HG02870 (cell line): ENCODE data around the gene SETD5.
A peak's percentile ranks its signal among the peaks of the same experiment; 100 is the strongest.

ENCODE experiments used
- ATAC-seq: cut with Tn5 transposase; IDR thresholded peaks from one replicate; pipeline ENCODE4 v1.9.1; 2021; ENCODE audit warnings: mild to moderate bottlenecking, moderate library complexity; ENCODE audit not compliant: unreplicated experiment

The SETD5 gene, protein sequence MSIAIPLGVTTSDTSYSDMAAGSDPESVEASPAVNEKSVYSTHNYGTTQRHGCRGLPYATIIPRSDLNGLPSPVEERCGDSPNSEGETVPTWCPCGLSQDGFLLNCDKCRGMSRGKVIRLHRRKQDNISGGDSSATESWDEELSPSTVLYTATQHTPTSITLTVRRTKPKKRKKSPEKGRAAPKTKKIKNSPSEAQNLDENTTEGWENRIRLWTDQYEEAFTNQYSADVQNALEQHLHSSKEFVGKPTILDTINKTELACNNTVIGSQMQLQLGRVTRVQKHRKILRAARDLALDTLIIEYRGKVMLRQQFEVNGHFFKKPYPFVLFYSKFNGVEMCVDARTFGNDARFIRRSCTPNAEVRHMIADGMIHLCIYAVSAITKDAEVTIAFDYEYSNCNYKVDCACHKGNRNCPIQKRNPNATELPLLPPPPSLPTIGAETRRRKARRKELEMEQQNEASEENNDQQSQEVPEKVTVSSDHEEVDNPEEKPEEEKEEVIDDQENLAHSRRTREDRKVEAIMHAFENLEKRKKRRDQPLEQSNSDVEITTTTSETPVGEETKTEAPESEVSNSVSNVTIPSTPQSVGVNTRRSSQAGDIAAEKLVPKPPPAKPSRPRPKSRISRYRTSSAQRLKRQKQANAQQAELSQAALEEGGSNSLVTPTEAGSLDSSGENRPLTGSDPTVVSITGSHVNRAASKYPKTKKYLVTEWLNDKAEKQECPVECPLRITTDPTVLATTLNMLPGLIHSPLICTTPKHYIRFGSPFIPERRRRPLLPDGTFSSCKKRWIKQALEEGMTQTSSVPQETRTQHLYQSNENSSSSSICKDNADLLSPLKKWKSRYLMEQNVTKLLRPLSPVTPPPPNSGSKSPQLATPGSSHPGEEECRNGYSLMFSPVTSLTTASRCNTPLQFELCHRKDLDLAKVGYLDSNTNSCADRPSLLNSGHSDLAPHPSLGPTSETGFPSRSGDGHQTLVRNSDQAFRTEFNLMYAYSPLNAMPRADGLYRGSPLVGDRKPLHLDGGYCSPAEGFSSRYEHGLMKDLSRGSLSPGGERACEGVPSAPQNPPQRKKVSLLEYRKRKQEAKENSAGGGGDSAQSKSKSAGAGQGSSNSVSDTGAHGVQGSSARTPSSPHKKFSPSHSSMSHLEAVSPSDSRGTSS (N-terminal part only)

DNA sequence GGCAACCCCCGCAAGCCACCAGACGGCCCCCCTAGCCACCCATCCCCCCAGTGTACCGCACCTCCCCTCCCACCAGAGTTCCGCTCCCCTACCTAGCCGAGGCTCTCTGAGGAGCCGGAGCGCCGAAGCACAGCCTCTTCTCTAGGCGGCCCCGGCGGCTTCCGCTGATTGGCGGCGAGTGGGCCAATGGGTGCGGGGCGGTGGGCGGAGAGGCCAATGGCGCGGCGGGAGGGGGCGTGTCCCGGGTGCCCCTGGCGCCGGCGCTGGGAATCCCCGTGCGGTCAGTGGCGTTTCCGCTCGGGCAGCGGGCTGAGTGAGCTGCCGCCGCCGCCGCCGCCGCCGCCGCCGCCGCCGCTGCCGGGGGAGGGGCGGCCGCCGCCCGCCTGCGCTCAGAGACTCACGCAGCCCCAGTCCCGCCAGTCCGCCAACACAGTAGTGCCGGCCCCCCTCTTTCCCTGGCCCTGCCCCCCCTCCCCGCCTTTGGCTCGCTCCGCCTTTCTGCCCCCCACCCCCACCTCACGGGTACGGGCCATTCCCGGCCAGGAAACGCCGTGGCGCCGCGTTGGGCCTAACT, at the start of gene SETD5:
SETD5 (plus strand) TSS at position 284 of the 574 bp plus-strand sequence. CDS start 31,324 bp downstream, outside the sequence.
- ATAC-seq: peak; percentile 42

DNA sequence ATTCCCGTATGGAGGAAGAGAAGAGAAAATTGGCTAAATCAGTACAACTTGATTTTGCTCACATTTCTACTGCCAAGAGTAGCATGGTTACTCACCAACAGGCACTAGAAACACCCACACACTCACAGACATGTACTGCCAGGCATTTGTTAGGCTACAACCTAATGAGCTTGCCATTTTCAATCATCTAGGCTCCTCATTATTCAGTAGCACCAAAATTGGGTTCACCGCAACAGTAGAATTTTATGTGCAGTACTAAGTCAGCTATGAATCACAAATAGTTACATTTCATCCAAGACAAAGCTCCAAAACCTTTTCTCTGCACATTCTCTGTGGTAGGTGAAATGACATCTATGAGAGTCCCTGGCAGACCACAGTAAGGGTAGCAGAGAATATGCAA, 49.5 kb upstream of the SETD5 start:
- ATAC-seq: no peak

DNA sequence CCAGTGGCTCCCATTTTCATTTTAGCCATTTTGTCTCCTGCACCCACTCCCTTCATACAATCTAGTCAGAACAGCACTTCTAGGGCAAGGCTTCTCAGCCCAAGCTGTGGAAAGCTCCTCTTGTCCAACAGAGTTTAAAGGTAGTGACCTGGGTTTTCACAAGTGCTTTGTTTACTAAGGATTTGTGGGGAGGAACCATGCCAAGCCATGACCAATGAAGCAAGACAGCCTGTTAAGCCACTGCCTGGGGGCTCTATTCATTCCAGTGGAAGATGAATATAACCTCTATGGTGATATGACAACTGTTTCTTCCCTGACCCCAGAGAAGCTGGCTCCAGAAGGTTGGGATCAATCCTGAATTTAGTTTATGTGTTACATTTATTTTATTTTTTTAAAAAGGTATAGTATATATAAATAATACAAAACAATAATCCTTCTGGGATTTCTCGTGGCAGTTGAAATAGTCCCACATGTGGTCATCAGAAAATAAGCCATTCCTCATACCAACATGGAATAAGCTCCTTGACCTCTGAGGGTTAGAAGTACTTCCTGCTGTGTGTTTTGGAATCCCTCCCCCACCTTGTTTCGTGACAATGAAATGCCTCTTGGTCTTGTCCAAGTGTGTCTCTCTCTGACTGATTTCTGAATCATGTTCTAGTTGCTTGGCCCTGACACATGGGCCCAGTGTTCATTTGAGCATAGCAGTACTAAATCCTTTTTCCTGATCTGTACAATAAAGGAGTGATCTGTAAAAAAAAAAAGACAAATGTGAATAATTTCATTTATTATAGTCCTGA, 47.9 kb upstream of the SETD5 start:
- no peak for ATAC-seq

DNA sequence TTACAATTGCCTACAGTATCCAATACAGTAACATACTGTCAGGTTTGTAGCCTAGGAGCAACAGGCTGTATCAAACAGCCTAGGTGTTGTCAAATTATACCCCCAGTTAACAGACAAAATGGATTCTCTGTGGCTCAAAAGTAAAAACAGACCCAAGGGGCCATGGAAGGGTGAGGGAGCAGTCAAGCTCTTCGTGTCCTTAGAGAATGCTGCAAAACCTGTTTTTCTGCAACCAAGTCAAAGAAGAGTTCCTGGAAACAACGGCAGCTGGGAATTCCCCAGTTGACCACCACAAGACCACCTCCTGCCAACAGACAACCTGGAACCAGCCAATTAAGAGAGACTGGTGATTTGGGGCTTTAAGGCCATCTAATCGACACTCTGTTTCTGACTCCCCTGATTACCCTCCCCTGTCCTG, 45.7 kb upstream of the SETD5 start:
- no peak for ATAC-seq

DNA sequence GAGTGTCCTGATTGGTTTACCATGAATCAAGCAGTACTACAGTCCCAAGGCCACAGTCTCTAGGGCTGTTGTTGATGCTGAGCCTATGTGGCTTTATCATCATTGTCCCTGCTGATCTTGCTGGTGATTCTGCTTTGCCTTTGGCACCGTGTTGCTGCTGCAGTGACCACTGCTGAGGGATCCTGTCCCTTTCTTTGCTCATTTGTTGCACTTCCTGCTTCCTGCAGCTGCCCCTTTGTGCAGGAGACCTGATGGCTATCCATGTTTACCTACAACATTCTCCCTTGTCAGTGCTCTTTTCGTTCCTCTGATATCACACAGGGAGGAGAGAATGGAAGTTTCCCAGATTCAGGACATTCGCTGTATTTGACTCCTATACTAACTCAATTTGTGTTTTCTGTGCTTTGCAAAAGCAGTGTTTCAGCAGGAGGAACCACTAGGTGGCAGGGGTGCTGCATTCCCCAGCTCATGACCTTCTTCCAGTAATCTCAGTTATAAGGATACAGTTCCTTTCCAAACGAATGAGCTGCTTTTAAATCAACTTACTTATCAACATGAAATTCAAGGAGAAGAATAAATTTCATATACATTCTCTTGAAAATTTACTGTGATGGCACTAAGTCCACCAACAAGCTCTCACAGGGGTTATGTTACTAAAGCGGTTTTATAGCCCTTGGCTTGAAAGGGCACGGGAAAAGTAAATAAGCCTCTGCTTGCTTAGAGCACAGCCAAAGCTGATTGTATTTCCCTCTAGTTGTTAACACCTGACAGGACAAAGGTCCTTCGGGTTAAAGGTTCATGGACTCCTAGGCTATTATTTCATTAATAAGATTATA, 44.3 kb upstream of the SETD5 start:
- ATAC-seq: peak; percentile 51

DNA sequence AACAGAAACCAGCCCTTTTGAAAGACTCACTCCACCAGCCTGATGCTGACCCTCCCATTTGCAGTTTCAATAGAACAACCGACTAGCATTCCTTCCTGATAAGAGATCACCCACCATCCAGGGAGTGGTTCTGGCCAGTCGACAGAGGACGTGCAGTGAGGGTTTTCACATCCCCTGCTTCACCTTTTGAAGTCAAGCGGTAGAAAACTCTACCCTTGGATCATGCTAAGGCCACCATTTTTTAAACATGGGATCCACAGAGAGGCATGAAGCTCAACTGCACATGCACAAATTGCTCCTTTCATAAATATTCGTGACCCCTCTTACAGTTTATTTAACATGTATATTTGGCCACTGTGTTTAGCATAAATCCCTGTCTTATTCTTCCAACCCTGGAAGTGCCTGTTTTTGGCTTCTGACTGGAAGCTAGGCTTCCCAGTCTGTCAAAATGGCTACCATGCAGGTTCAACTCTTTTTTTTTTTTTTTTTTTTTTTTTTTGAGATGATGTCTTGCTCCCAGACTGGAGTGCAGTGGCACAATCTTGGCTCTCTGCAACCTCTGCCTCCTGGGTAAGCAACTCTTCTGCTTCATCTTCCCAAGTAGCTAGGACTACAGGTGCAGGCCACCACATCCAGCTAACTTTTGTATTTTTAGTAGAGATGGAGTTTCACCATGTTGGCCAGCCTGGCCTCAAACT, 35.6 kb upstream of the SETD5 start:
- ATAC-seq: no peak

DNA sequence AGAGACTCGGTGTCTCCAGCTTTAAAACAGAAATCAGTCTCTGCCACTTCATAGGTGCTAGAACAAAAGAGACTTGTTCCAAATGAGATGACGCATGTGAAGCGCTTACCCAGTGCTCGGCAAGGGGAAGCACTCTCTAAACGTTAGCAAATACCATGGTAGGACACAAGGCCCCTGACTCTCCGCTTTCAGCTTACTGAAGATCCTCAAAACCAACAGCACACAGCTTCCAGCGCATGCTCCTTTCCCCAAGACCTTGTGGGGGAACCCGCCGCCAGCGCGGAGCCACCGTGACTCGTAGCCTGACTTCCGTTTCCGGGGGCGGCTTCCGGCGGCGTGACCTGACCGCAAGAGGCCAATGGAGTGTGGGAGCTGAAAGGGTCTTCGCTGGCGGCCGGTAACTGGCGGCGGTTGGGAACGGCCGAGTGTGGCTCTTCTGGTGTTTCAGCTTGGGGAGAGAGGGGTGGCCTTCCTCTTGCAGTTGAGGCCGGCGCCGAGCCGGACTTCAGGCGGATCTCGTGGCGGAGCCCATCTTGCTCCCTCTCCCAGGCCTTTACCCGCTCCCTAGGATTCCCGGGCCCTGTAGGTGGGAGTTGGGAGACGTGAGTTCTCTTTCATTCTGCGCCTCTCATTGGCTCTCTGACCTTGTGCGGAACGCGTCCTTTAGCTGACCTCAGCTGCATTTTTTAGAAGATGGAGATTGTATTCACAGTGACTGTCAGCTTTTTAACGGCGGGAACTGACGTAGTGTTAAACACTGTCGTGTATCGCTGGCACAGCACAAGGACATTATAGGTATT, 34.5 kb upstream of the SETD5 start, which contains the start of gene THUMPD3:
THUMPD3 (plus strand) TSS at position 324 of the 800 bp plus-strand sequence. CDS start 2,015 bp downstream, outside the sequence.
- ATAC-seq: peak; percentile 92

DNA sequence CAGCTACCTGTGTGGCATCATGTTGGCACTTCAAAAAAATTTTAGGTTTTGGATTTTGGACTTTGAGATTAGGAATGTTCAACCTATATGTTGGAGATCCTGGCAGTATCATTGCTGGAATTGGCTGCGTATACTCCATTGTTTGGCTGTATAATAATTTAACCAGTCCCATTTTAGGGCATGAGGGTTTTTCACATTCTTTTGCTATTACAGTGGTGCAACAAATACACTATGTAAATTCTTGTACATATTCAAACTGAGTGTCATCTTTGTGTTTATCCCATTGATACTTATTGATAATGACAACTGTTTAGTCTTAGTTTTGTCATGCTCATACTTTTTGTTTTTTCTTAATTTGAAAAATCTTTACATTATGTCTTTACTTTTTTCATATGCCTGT, 27.9 kb upstream of the SETD5 start:
- no peak for ATAC-seq

DNA sequence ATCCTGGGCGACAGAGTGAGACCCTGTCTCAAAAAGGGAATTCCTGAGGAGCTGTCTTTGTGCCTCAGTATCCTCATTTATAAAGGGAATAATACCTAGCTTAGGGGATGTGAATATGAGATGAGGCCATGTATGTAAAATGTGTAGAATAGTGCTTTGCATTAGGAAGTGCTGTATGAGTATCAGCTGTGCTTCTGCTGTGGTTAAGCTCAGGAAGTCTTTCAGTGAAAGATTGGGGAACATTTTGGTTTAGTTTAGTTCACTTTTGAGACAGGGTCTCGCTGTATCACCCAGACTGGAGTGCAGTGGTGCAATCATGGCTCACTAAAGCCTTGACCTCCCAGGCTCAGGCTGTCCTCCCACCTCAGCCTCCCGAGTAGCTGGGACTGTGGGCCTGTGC, 23.9 kb upstream of the SETD5 start:
- ATAC-seq: no peak

DNA sequence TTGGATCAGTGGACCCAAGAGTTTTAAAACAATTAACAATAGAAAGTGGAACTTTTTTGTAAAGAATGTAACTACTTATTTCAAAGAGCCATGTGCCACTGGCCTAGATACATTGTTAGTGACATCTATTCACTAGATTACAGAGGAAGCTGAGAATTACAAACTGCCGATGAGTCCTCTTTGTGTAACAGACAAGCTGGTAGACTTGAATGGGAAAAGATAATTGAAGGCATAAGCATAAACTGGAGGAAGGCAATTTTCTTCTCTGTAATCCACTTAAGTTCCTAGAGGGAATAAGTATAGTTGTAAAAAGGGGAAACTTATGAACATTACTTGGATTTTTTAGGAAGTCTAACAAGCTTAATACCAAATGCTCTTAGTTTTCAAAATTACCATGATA, 19.4 kb upstream of the SETD5 start:
- no peak for ATAC-seq

DNA sequence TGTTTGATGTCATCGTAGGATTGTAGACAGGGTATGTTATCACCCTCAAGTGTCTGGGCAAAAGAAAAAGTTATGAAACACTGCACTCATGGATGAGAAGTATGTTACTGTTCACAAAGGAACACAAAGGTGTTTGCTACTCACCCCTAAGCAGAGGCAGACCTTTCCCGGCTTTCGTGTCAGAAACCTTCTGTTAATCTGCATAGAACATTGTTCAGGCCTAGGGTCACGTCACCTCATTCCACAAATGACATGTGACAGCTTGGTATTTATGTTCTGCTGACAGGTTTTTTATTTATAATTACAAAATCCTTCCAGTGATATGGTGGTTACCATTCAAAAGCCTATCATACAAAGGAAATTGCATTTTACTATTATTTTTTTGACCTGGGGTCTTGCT, 18.1 kb upstream of the SETD5 start:
- ATAC-seq: no peak

DNA sequence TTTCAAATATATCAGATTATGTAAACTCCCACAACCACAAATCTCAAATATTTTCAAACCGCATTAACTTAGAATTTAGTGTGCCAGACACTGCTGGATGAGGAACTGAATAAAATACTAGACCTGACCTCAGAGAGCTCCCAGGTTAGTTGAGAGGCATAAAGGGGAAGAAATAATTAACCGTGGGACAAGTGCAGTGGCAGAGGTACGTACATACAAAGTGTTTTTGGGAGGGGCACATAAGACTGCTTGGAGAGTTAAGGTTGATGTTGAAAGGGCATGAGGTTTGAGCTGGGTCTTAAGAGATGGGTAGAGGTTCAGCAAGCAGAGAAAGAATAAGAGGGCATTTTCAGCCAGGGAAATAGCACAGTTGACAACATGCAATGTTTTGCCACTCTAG, 17.4 kb upstream of the SETD5 start:
- no peak for ATAC-seq

DNA sequence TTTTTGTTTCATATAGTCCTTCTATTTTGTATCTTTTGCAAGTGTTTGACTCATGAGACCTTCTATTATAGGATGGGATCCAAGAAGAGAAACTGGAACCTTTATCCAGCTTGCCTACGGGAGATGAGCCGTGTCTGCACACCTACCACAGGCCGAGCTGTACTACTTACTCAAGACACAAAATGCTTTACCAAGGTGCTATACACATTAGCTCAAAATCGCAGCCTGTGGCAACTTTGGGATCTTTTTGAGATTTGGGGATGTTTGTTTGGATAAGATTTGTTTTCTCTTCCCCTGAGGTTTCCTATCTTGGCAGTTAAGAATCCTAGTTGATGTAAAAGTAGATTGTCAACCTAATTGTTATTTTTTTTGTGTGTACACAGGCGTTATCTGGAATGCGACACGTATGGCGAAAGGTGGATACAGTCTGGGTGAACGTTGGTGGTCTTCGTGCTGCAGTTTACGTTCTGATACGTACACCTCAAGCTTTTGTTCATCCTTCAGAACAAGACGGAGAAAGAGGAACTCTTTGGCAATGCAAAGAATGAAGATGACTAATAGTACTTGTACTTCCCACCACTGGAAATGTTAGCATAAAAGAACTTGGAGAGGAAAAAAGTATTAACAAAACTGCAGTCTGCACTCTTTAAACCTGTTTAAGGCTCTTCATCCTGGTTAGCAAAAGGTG, 13.1 kb upstream of the SETD5 start:
- ATAC-seq: no peak

DNA sequence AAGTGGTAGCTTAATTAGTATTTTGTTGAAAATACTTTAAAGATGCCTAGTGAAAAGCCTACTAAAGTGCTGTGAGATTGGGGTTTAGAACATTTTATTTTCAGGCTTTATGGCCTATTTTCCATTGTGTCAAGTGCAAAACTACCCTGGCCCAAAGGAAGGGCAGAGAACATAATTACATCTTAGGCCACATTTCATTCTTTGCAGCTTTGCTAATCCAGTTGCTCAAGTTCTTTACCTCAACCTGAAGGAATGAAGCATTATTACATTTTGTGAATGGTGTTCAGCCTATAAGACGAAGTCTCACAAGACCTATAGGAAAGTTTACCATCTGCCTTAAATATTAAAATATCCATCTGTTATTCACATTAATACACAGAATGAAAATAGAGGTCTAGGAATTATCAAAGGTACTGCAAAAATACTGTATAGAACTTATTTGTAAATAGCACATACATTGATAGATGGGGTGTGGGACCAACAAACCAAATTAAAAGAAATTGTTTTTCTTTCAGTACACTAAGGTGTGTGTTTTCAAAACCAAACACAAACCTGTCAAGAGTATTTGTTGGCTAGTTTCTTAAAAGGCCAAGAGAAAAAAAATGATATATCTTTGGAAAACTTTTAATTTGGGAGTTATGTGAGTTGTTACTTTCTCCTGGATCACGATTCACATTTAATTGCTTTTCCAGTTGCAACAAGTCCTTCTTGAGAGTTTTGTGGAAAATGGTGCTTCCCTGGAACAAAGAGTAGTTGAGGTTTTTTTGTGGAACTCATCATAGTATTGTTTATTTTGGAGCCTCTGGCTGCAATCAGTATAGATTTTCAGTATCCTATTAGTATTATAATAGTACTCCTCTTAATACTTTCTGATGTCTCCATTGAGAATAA, 12.0 kb upstream of the SETD5 start:
- no peak for ATAC-seq

DNA sequence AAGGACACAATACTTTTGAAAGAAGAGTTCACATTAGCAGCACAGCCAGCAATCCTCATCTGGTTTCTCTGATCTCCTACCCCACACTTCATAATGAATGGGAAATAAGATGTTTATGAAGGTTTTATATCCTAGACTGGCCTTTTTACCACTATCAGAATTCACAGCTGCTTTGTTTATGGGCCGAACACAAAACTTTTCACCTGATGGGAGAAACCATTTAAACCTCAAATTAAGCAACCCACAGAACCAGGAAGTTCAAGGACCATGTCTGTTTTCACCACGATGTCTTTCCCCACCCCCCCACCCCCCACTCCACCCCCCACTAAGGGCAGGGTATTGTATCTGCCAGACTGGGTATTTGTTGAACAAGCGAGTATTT, 11.3 kb upstream of the SETD5 start:
- no peak for ATAC-seq
